B cell (primary cell): ENCODE results near the gene CETN3. TPM values are rescaled to one million over a fixed set of nuclear protein-coding genes. Genes with fewer than 3 reads are reported as not detected.
A peak's percentile ranks its signal among the peaks of the same experiment; 100 is the strongest.

Source experiments
- ATAC-seq: fragments of 200-7000 bp; cut with Tn5 transposase; one replicate; pipeline ENCODE4 v1.10.0; 2021; ENCODE audit warnings: low read depth, mild to moderate bottlenecking, moderate number of reproducible peaks, moderate library complexity
- CTCF ChIA-PET: fragments of 350-600 bp; sonication (Branson Sonifier 250); formaldehyde crosslinking; loops from one replicate; lab custom pipeline; 2021; ENCODE audit warnings: antibody characterized with exemption, inconsistent platforms; lab: Charles Lee
- POLR2A ChIA-PET: fragments of 350-600 bp; sonication (Branson Sonifier 250); formaldehyde crosslinking; loops from one replicate; lab custom pipeline; 2021; ENCODE audit warnings: antibody characterized with exemption; lab: Charles Lee
- DNase-seq: peaks from one replicate; pipeline ENCODE4 v3.0.0; 2013
- H2AFZ ChIP-seq: 2 replicates; pipeline ENCODE4 v1.6.1; 2012; ENCODE audit warnings: mild to moderate bottlenecking, low read depth, low read length; ENCODE audit not compliant: insufficient read depth, poor library complexity, severe bottlenecking
- H3K27ac ChIP-seq, 2 donors: 1 replicate in 1 of 2; 2 replicates in 1 of 2; pipeline ENCODE4 v1.5.1; 2012 to 2013; ENCODE audit warnings: low read length in 2 of 2, mild to moderate bottlenecking in 2 of 2, moderate library complexity in 1 of 2
- H3K27me3 ChIP-seq, 4 experiments: fragments of 200-600 bp in 1 of 4; sonication (generic) in 1 of 4; replicated peaks in 1 of 4; 1 replicate in 2 of 4; 2 replicates in 2 of 4; pipeline versions ENCODE4 v1.6.1 to v1.7.0; 2013 to 2016; ENCODE audit warnings: low read length in 3 of 4, mild to moderate bottlenecking in 2 of 4, mixed read lengths in 1 of 4, moderate library complexity in 1 of 4; ENCODE audit not compliant: insufficient read depth in 4 of 4, control insufficient read depth in 3 of 4; ENCODE audit errors: control extremely low read depth in 1 of 4
- H3K36me3 ChIP-seq, 2 experiments: replicated peaks in 1 of 2; 1 replicate in 1 of 2; 2 replicates in 1 of 2; pipeline versions ENCODE4 v1.6.1 to v1.7.1; 2013; ENCODE audit warnings: low read length in 1 of 2; ENCODE audit not compliant: insufficient read depth in 2 of 2, control insufficient read depth in 1 of 2; ENCODE audit errors: control extremely low read depth in 1 of 2, extremely low read depth in 1 of 2
- H3K4me1 ChIP-seq, 2 donors: fragments of 200-600 bp in 1 of 2; sonication (generic) in 1 of 2; 1 replicate in 1 of 2; 2 replicates in 1 of 2; pipeline versions ENCODE4 v1.5.1 to v1.6.1; 2013 to 2017; ENCODE audit warnings: low read length in 2 of 2; ENCODE audit not compliant: control insufficient read depth in 2 of 2, insufficient read depth in 2 of 2
- H3K4me2 ChIP-seq: replicated peaks from 2 replicates; pipeline ENCODE3; 2012; ENCODE audit warnings: mild to moderate bottlenecking, low read depth, low read length; ENCODE audit not compliant: poor library complexity, severe bottlenecking
- H3K4me3 ChIP-seq, 5 experiments: fragments of 200-600 bp in 1 of 5; sonication (generic) in 1 of 5; 1 replicate in 3 of 5; 2 replicates in 2 of 5; pipeline versions ENCODE4 v1.5.1 to v1.7.0; 2011 to 2016; ENCODE audit warnings: low read length in 4 of 5, mild to moderate bottlenecking in 4 of 5, low read depth in 2 of 5, control low read depth in 1 of 5, moderate library complexity in 1 of 5; ENCODE audit not compliant: insufficient read depth in 1 of 5; ENCODE audit errors: control extremely low read depth in 1 of 5, extremely low read depth in 1 of 5
- H3K79me2 ChIP-seq: fragments of 200-600 bp; sonication (generic); one replicate; pipeline ENCODE4 v1.6.0; 2016; ENCODE audit warnings: low read length; ENCODE audit not compliant: control insufficient read depth, insufficient read depth
- H3K9ac ChIP-seq: fragments of 200-600 bp; sonication (generic); 2 replicates; pipeline ENCODE4 v1.6.1; 2017; ENCODE audit warnings: mild to moderate bottlenecking, low read length, moderate library complexity
- H3K9me3 ChIP-seq, 3 donors: one replicate each; pipeline versions ENCODE4 v1.6.1 to v1.7.1; 2013; ENCODE audit warnings: low read length in 2 of 3; ENCODE audit not compliant: control insufficient read depth in 2 of 3, insufficient read depth in 1 of 3; ENCODE audit errors: control extremely low read depth in 1 of 3
- H4K20me1 ChIP-seq: 2 replicates; pipeline ENCODE4 v1.6.0; 2012; ENCODE audit warnings: mild to moderate bottlenecking, low read length; ENCODE audit not compliant: insufficient read depth, control insufficient read depth, poor library complexity, severe bottlenecking
- H3K27ac Mint-ChIP-seq: one replicate; pipeline ENCODE4 v1.8.0; 2021; ENCODE audit warnings: mixed read lengths
- H3K27me3 Mint-ChIP-seq: one replicate; pipeline ENCODE4 v1.8.0; 2021; ENCODE audit warnings: mixed read lengths
- H3K4me1 Mint-ChIP-seq: one replicate; pipeline ENCODE4 v1.8.0; 2021; ENCODE audit warnings: mixed read lengths
- H3K4me3 Mint-ChIP-seq: one replicate; pipeline ENCODE4 v1.8.0; 2021; ENCODE audit warnings: mixed read lengths
- H3K9me3 Mint-ChIP-seq: one replicate; pipeline ENCODE4 v1.8.0; 2022; ENCODE audit warnings: mixed read lengths; ENCODE audit not compliant: insufficient read depth
- EZH2 ChIP-seq: IDR thresholded peaks from 2 replicates; pipeline ENCODE4 v1.6.1; 2012; ENCODE audit warnings: borderline replicate concordance, low read depth, mild to moderate bottlenecking, moderate library complexity, low read length; ENCODE audit not compliant: insufficient read depth, poor library complexity, severe bottlenecking
- WGBS: methylation state at CpG from one replicate; pipeline ENCODE4 v1.1.5; 2013; ENCODE audit warnings: missing lambda C conversion rate; ENCODE audit not compliant: insufficient coverage; 5-methylcytosine and 5-hydroxymethylcytosine counted together
- intact Hi-C: fragments of 100-400 bp; cut with micrococcal nuclease; formaldehyde crosslinking; loops from one replicate; pipeline ENCODE4 v1.10.0; 2022
- polyA plus RNA-seq: library from polyadenylated mRNA; depleted of rRNA; stranded (reverse); fragments of >200 nt; gene quantifications from 2 replicates; pipeline ENCODE4 v1.2.3, GENCODE V29; 2012
- total RNA-seq, 2 donors: library from RNA; stranded (reverse); fragments of 120-200 nt in 1 of 2; gene quantifications; 1 replicate in 1 of 2; 2 replicates in 1 of 2; pipeline versions ENCODE4 v1.2.3 to v1.2.4, GENCODE V29; 2013 to 2022
- TF ChIP-seq, protein P1 (sequence below): fragments of 200-600 bp; IDR thresholded peaks from one replicate; pipeline ENCODE4 v1.8.0; 2022; ENCODE audit warnings: antibody characterized with exemption, mild to moderate bottlenecking

Gene CETN3
- total and polyA plus RNA-seq, 2 donors (not counting 1 experiment from before 2014, with no cell fraction given), result 1.5 to 18.0 TPM

DNA sequence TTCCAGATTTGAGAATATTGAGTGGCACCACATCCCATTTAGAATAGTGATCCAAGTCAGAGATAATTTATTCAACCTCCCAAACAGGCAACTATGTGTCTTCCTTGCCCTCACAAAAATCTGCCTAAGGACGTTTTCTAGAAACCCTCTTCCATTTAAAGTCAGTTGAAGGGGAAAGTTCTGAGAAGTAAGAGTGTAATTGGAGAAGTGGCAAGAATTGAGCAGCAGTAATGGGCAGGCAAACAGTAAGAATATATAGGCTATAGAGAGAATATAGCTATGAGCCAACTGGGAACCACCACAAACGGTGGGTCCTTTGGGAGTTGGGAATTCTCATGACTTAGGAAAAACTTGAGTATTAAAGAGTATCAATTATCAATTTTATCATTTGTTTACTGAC lies 31.1 kb upstream of the CETN3 start:
- Histone ChIP-seq H2AFZ (peak overlapping the region; percentile 81), H3K9ac (no peak overlapping the region), H3K27ac (no peak overlapping the region), H3K9me3 (no peaks in the 10 kb centered on the region), H3K4me2 (no peak overlapping the region), H3K79me2 (no peaks in the 10 kb centered on the region), H3K36me3 (no peaks in the 10 kb centered on the region), H4K20me1 (no peaks in the 10 kb centered on the region), H3K4me1 (peaks cover 4% of the 10 kb centered on the region in 2 donors), H3K27me3 (no peaks in the 10 kb centered on the region), H3K4me3 (no peak overlapping the region)
- H3K9me3 Mint-ChIP-seq, result no peaks in the 10 kb centered on the region
- H3K4me3 Mint-ChIP-seq, result peak overlapping the region; percentile 85
- POLR2A ChIA-PET, result no interaction called here
- no peak for TF ChIP-seq EZH2
- TF ChIP-seq, protein P1, sequence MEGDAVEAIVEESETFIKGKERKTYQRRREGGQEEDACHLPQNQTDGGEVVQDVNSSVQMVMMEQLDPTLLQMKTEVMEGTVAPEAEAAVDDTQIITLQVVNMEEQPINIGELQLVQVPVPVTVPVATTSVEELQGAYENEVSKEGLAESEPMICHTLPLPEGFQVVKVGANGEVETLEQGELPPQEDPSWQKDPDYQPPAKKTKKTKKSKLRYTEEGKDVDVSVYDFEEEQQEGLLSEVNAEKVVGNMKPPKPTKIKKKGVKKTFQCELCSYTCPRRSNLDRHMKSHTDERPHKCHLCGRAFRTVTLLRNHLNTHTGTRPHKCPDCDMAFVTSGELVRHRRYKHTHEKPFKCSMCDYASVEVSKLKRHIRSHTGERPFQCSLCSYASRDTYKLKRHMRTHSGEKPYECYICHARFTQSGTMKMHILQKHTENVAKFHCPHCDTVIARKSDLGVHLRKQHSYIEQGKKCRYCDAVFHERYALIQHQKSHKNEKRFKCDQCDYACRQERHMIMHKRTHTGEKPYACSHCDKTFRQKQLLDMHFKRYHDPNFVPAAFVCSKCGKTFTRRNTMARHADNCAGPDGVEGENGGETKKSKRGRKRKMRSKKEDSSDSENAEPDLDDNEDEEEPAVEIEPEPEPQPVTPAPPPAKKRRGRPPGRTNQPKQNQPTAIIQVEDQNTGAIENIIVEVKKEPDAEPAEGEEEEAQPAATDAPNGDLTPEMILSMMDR, result no peak
- DNase-seq, result no peak
- no CpG with 5 or more reads among the region's 2 CpGs for WGBS
- H3K27ac Mint-ChIP-seq, result no peak overlapping the region
- peaks cover 7% of the 10 kb centered on the region for H3K4me1 Mint-ChIP-seq
- intact Hi-C loops, result no loop called here
- H3K27me3 Mint-ChIP-seq, result peaks cover 4% of the 10 kb centered on the region
- no peak for ATAC-seq
- CTCF ChIA-PET, result interaction anchor here (0.7 to 8.3 kb wide), 6 partner anchors 11 to 548 kb away, joined by 3 to 77 read pairs (median 7); partner anchors contain the start of gene LYSMD3

DNA sequence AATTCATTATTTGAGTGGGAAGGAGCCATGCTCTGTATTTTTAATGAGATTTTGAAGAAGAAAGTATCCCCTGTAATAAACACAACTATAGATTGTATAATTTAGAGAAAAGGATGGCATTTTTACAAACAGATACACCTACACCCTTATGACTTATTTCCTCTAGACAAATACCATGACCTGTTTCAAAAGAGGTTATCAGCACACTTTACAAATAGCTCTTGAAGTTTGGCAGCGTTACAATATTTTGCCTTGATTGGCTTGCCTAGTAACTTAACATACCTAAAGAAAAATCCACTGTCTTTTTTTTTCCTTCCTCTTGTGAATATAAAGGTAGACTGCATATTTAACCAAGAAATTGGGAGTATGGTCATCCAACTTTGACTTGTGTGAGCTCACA lies 28.5 kb upstream of the CETN3 start:
- H3K9me3 Mint-ChIP-seq, result no peaks in the 10 kb centered on the region
- peaks cover 7% of the 10 kb centered on the region for H3K4me1 Mint-ChIP-seq
- TF ChIP-seq EZH2, result no peak
- TF ChIP-seq, protein P1, result no peak
- Histone ChIP-seq H3K36me3 (no peaks in the 10 kb centered on the region), H3K9ac (no peak overlapping the region), H3K9me3 (no peaks in the 10 kb centered on the region), H2AFZ (no peak overlapping the region), H3K4me2 (no peak overlapping the region), H3K4me1 (peaks cover 4% of the 10 kb centered on the region in 2 donors), H3K79me2 (no peaks in the 10 kb centered on the region), H3K27me3 (no peaks in the 10 kb centered on the region), H3K27ac (no peak overlapping the region), H4K20me1 (no peaks in the 10 kb centered on the region), H3K4me3 (no peak overlapping the region)
- WGBS, result no CpG with 5 or more reads among the region's 1 CpG
- peaks cover 4% of the 10 kb centered on the region for H3K27me3 Mint-ChIP-seq
- ATAC-seq, result no peak
- DNase-seq, result no peak
- no peak overlapping the region for H3K27ac Mint-ChIP-seq
- H3K4me3 Mint-ChIP-seq, result no peak overlapping the region
- POLR2A ChIA-PET, result no interaction called here
- CTCF ChIA-PET, result interaction anchor here (0.6 to 8.3 kb wide), 8 partner anchors 8 to 345 kb away, joined by 3 to 77 read pairs (median 7); partner anchors contain the start of gene LYSMD3
- intact Hi-C loops, result no loop called here
